ENCODE results near the gene STRA6. TPM values are rescaled to one million over a fixed set of nuclear protein-coding genes. Genes with fewer than 3 reads are reported as not detected.
A peak's percentile ranks its signal among the peaks of the same experiment; 100 is the strongest.

The STRA6 gene
- total RNA-seq, 1 donor from 2014 or later: 4.9 TPM

GRCh38 chr15:74134387-74135027, 68.1 kb downstream of the STRA6 start:
- Mint-ChIP-seq H3K27ac (ENCODE audit: unreplicated experiment) (no peak overlapping the region), H3K4me3 (ENCODE audit: unreplicated experiment) (no peak overlapping the region), H3K4me1 (ENCODE audit: low read depth) (peaks cover 43% of the 10 kb centered on the region), H3K27me3 (ENCODE audit: low read depth) (peaks cover 28% of the 10 kb centered on the region), H3K36me3 (ENCODE audit: low read depth) (peaks cover 2% of the 10 kb centered on the region), H3K9me3 (ENCODE audit: low read depth) (no peaks in the 10 kb centered on the region)
- no peak for DNase-seq (ENCODE audit: low spot score)
- peak; percentile 68 for TF ChIP-seq CTCF (IDR thresholded peaks at IDR 0.05)

GRCh38 chr15:74133694-74134386, 68.7 kb downstream of the STRA6 start:
- Mint-ChIP-seq H3K36me3 (ENCODE audit: low read depth) (peaks cover 2% of the 10 kb centered on the region), H3K9me3 (ENCODE audit: low read depth) (no peaks in the 10 kb centered on the region), H3K27me3 (ENCODE audit: low read depth) (peaks cover 34% of the 10 kb centered on the region), H3K4me3 (ENCODE audit: unreplicated experiment) (no peak overlapping the region), H3K4me1 (ENCODE audit: low read depth) (peaks cover 49% of the 10 kb centered on the region), H3K27ac (ENCODE audit: unreplicated experiment) (no peak overlapping the region)
- TF ChIP-seq CTCF (IDR thresholded peaks at IDR 0.05): no peak
- no peak for DNase-seq (ENCODE audit: low spot score)

DNA sequence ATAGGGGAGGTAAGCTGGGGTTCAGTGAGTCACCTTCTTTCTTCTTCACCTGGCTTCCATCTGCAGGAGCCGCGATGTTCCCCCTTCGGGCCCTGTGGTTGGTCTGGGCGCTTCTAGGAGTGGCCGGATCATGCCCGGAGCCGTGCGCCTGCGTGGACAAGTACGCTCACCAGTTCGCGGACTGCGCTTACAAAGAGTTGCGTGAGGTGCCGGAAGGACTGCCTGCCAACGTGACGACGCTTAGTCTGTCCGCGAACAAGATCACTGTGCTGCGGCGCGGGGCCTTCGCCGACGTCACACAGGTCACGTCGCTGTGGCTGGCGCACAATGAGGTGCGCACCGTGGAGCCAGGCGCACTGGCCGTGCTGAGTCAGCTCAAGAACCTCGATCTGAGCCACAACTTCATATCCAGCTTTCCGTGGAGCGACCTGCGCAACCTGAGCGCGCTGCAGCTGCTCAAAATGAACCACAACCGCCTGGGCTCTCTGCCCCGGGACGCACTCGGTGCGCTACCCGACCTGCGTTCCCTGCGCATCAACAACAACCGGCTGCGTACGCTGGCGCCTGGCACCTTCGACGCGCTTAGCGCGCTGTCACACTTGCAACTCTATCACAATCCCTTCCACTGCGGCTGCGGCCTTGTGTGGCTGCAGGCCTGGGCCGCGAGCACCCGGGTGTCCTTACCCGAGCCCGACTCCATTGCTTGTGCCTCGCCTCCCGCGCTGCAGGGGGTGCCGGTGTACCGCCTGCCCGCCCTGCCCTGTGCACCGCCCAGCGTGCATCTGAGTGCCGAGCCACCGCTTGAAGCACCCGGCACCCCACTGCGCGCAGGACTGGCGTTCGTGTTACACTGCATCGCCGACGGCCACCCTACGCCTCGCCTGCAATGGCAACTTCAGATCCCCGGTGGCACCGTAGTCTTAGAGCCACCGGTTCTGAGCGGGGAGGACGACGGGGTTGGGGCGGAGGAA, 69.6 kb downstream of the STRA6 start:
- Mint-ChIP-seq H3K27me3 (ENCODE audit: low read depth) (peaks cover 35% of the 10 kb centered on the region), H3K36me3 (ENCODE audit: low read depth) (peaks cover 2% of the 10 kb centered on the region), H3K4me1 (ENCODE audit: low read depth) (peaks cover 49% of the 10 kb centered on the region), H3K4me3 (ENCODE audit: unreplicated experiment) (no peak overlapping the region), H3K9me3 (ENCODE audit: low read depth) (no peaks in the 10 kb centered on the region), H3K27ac (ENCODE audit: unreplicated experiment) (no peak overlapping the region)
- TF ChIP-seq CTCF (IDR thresholded peaks at IDR 0.05): no peak
- DNase-seq (ENCODE audit: low spot score): no peak

DNA sequence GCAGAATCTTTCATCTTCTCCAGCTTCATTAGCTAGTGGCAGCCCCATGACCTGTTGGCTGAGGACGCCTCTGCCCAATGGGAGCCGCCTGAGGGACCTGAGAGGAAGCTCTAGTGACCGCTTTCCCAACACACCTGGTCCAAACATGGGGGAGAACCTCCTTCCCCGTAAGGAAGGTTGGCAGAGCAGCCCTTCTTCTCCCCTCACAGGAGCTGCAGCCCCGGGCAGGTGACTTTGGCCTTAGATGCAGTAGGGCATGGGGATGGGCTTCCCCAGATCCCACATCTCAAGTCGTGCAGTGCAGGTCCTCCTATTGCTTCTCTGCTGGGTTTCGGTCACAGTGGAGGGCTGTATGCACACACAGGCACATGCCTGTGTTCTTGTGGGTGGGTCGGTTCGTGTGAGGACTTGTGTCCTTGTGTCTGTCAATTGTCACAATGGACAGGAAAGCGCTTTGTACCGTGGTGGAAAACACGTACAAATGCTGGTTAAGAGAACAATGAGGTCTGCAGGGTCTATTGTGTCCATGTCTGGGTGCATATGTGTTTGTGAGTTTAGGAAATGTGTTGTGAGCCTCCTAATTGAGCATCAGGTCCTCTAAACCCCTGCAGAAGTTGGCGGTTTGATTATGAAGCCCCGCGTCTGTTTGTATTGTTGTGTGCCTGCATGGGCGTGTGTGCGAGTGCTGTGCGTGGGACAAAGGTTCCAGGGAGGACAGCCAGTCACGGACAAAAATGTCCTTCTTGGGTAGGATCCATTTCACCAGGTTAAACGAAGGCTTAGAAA, 70.8 kb downstream of the STRA6 start:
- no peak for TF ChIP-seq CTCF (IDR thresholded peaks at IDR 0.05)
- peaks cover 46% of the 10 kb centered on the region for H3K4me1 Mint-ChIP-seq (ENCODE audit: low read depth)
- no peak overlapping the region for H3K27ac Mint-ChIP-seq (ENCODE audit: unreplicated experiment)
- H3K9me3 Mint-ChIP-seq (ENCODE audit: low read depth): no peaks in the 10 kb centered on the region
- peaks cover 2% of the 10 kb centered on the region for H3K36me3 Mint-ChIP-seq (ENCODE audit: low read depth)
- DNase-seq (ENCODE audit: low spot score): no peak
- H3K27me3 Mint-ChIP-seq (ENCODE audit: low read depth): peaks cover 35% of the 10 kb centered on the region
- H3K4me3 Mint-ChIP-seq (ENCODE audit: unreplicated experiment): peak overlapping the region; percentile 12

All from chondrocyte (in vitro differentiated cells).